GM21515 (cell line): ENCODE results near the gene GYG2.
"Not testable (repeated sequence)": the region's sequence is repeated elsewhere in the genome, so short reads cannot be mapped to it uniquely, and the experiment has no call there.

Experiments used
- ATAC-seq: cut with Tn5 transposase; IDR thresholded peaks from one replicate; pipeline ENCODE4 v1.9.1; 2021; ENCODE audit not compliant: unreplicated experiment

The GYG2 gene

GRCh38 chrX:2867206-2867605 is 38.5 kb downstream of the GYG2 start:
- ATAC-seq = no peak

- ATAC-seq = no peak
Measured at GRCh38 chrX:2870650-2871049, 41.9 kb downstream of the GYG2 start.

- ATAC-seq = no peak
Measured at GRCh38 chrX:2871831-2872230, 43.1 kb downstream of the GYG2 start.

GRCh38 chrX:2872671-2873277 is 44.0 kb downstream of the GYG2 start:
- no peak for ATAC-seq

- no peak for ATAC-seq
Measured at GRCh38 chrX:2874222-2875135, 45.7 kb downstream of the GYG2 start.

- ATAC-seq = no peak
Measured at GRCh38 chrX:2875136-2875481, 46.4 kb downstream of the GYG2 start.

- no peak for ATAC-seq
Measured at GRCh38 chrX:2875798-2876399, 47.2 kb downstream of the GYG2 start.

- ATAC-seq = no peak
Measured at GRCh38 chrX:2878563-2878962, 49.8 kb downstream of the GYG2 start.

GRCh38 chrX:2879670-2880069 is 50.9 kb downstream of the GYG2 start:
- no peak for ATAC-seq

- no peak for ATAC-seq
Measured at GRCh38 chrX:2883770-2884169, 55.0 kb downstream of the GYG2 start.

GRCh38 chrX:2888309-2888708 is 59.6 kb downstream of the GYG2 start:
- no peak for ATAC-seq

GRCh38 chrX:2889045-2889605 is 60.4 kb downstream of the GYG2 start:
- ATAC-seq = no peak

- not testable (repeated sequence) for ATAC-seq
Measured at GRCh38 chrX:2889706-2890490, 61.2 kb downstream of the GYG2 start.

- not testable (repeated sequence) for ATAC-seq
Measured at GRCh38 chrX:2890536-2891460, 62.1 kb downstream of the GYG2 start.

- ATAC-seq = no peak
Measured at GRCh38 chrX:2892816-2893215, 64.1 kb downstream of the GYG2 start.

- no peak for ATAC-seq
Measured at GRCh38 chrX:2894885-2895292, 66.2 kb downstream of the GYG2 start.

- ATAC-seq = no peak
Measured at GRCh38 chrX:2897311-2897689, 68.6 kb downstream of the GYG2 start.

- ATAC-seq = not testable (repeated sequence)
Measured at GRCh38 chrX:2897690-2898623, 69.2 kb downstream of the GYG2 start.
